HG03575 (cell line): ENCODE measurements around the gene PHF14.

ENCODE experiments used
- ATAC-seq: cut with Tn5 transposase; IDR thresholded peaks from one replicate; pipeline ENCODE4 v1.9.1; 2021; ENCODE audit not compliant: unreplicated experiment, insufficient number of reproducible peaks, low FRiP score; ENCODE audit errors: extremely low read depth

PHF14 gene

DNA sequence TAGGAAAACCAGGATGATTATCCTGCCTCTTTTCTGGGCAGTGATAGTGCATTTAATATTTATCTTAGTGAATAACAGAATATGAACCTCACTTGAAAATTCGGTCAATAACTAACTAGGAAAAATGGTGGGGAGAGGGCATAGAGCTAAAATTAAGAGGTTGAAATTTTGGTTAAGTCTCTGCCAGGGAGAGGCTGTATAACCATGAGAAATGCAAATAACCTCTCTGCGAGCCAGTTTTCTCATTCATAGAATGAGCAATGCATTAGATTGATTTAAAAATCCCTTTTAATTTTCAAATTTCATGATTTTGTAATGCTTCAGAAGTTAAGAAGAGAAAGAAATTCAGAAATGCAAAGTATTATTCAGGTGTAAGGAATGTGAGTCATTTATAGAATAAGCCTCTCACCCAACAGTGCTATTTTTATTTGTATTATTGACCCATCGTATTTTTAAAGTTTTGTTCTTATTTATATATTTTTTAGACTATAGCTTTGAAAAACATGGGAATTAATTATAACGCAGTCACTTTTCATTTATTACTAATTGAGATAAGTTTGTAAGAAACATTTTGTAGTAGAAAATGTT lies 104.7 kb downstream of the PHF14 start:
- ATAC-seq, result no peak

DNA sequence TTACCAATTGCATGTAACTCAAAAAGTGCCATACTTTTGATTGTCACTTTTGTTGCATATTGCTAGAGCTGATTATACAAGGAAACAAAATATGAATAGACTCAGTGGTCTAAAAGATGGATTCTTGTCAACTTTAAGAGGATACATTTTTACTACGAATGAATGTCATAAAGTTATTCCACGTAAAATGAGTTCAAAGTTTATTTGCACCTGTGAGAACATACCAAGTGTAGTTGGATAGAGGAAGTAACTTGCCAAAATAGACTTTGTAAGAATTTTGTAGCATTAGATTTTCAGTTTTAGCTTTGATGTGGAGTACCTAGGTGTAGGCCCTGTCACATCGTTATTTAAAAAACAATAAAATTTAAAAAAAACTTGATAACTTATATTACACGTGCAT lies 106.2 kb downstream of the PHF14 start:
- ATAC-seq, result no peak

DNA sequence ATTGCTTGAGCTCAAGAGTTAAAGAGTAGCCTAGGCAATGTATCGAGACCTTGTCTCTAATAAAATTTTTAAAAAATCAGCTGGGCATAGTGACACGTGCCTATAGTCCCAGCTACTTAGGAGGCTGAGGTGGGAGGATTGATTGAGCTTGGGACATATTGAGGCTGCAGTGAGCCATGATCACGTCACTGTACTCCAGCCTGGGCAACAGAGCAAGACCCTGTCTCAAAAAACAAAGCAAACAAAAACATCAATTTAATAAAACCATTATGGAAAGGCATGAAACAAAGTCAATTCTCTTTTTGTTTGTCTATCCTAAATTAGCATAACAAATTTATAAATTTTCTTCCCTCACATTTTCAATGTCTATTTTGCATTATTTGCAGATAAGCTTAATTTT lies 108.4 kb downstream of the PHF14 start:
- ATAC-seq, result no peak

DNA sequence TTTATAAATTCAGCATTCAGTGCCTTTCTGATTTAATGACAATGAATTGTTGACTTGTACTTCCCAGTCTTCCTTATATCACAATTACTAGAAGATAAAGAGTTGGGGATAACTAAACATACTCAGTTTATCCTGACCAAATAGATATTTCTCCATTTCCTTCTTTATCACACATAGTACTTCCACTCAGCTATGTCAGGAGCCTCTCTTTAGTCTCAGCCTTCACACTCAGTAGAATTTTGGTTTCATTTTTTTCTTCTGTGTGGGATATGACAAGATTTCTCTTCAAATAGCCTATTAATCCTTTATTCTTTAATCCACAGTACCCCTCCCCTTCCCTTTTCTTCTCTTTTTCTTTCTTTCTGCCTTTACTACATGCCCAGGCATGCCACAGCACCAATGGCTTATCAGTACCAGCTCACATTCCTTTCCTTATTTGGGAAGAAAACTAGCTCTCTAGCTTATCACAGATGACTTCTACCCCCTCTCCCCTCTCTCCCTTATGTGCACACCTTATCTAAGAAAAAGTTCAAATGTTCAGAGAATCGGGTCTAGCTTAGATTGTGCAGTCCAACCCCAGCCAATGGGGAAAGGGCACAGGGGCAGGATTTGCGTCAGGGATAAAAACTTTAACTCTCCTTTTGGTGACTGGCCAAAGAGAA lies 109.0 kb downstream of the PHF14 start:
- no peak for ATAC-seq

DNA sequence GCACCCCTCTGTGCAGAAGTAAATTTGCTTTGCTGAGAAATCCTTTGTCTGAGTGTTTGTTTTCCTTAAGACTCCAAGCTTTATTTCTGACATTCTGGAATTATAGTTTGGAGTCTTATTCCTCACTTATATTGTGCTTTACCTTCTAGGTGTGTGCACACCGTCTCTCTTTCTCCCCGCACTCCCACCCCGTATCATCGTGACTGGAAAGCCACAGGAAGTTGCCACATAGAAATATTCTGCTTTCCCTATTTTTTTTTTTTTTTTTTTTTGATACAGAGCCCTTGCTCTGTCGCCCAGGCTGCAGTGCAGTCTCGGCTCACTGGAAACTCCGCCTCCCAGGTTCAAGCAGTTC lies 109.5 kb downstream of the PHF14 start:
- no peak for ATAC-seq

DNA sequence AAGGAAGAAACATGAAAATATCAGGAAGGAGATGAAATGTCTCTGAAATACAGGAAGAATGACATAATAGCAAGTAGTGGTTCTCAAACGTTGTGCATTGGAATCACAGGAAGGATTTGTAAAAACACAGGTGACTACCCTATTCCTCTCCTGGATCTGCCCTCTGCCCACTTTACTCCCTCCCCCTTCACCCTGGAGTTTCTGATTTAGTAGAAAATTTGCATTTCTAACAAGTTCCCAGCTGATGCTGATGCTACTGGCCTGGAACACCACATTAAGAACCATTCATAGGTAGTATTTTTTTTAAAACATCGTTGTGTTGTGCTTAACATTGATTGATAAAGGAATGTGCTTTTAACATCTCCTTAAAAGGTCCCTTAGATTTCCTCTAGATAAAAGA lies 130.9 kb downstream of the PHF14 start:
- no peak for ATAC-seq

DNA sequence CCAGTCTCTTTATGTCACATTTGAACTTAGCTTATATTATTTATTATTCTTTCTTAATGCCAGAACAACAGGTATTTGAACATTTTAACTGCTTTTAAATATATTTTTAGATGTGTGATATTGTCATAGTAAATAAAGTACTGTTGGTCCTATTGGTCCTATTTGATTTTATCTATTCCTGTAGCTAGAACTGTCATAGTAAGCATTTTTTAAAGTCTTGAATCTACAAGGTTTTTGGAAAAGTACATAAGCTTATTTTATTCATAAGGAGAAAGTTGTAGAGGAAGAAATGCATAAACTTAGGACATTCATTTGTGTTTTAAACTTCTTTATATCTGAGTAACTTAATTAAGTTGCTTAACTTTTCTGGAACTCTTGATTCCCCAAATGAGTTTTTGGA lies 136.0 kb downstream of the PHF14 start:
- no peak for ATAC-seq

DNA sequence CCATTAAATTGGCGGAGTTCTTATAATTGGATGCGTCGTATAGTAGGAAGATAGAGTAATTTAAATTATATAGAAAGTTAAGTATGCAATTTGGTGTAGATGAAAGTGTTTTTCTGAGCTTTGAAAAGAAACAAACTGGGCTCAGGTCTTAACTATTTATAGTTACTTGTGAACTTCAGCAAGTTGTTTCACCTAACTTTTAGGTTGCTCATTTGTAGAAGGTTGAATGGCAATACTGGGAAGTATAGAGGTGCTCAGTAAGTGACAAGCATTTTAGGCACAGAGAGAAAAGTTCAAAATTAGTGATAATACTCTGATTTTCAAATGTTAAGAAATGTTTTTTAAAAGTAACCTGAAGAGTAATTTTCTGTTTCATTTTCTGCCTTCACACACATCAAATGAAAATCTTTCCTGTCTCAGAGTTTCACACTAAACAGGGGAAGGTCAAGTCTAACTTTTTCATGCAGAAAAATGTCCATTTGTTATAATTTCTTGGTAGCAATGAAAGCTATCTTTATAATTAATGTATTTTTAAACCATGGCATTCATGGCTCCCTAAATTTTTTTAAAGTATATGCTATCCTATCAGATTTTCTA lies 146.5 kb downstream of the PHF14 start:
- no peak for ATAC-seq

DNA sequence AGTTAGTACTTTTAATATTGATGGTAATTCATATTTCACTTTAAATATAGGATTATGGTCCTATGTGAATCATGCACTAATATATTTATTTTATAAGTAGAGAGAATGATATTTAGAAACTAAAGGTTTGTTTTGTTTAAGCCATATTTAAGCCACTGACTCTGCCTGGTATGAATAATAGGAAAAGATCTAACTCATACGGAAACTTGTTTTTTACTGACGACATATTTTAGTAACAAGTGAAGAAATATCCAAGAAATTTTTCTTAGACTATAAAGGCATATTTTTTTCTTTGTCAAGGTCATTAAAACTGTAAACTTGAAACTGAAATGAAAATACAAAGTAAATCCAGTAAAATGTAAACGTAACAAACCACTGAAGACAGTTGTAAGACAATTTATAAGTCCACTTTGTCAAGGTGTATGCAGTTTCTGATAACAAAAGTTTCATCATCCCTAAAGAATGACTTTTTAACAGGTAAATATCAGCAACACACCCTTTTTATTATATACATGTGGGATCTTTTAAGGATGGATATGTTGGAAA lies 147.1 kb downstream of the PHF14 start:
- no peak for ATAC-seq

DNA sequence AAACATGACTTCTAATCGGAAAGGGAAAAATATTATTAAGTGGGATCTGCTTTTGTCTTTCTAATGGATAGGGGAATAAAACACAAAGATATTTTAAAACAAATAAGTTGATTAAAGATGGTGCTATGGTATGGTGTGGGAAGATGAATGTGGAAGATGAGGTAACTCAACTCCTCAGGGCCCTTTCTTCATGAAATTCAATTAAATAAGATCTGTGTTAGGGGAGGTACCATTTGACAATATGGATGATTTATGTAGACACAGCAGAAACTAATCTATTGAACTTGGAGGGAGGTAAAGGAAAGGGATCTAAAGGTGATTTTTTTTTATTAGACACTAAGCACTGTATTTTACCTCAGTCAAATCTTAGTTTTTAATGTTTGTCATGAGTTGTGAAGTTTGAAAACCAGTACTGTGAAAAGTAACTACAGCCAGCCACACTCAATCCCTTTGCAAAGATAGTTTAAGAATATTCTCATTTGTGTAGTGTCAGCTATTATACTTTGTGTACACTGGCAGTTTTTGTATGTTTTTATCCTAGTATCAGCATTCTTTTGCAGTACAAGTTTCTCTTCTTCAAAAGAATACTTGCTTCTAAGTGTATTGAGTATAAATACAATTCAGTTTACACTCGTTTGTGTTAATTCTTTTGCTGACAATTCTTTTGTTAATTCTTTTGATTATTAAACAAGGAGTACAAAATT lies 151.3 kb downstream of the PHF14 start:
- no peak for ATAC-seq

DNA sequence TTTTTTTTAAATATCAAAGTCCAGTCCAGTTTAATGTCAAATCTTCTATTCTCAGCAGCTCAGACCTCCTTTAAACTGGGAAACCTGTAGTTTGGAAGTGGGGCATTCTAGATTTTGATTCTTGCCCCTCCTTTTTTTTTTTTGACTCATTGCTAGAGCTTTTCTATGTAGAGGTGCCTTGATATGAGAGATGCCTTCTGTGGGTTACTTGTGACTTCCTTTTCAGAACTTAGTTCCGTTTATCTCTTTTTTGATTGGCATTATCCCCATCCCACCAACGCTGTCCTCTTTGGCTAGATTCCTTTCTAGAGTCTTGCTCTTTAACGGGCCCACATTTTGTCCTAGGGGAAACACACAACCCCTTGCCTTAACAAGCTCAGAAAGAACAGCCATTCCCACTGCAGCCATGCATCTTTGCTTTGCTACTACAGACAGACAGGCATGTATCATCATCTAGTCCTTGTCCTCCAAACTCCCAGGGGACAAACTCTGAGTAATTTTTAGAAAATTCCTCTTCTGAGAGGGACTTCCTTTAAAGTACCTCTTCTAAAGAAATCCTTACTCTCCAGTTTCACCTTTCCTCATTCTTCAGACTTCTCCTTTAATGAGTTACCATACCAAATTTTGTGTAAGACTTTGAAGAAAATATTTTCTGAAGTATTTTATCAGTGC lies 153.6 kb downstream of the PHF14 start:
- no peak for ATAC-seq

DNA sequence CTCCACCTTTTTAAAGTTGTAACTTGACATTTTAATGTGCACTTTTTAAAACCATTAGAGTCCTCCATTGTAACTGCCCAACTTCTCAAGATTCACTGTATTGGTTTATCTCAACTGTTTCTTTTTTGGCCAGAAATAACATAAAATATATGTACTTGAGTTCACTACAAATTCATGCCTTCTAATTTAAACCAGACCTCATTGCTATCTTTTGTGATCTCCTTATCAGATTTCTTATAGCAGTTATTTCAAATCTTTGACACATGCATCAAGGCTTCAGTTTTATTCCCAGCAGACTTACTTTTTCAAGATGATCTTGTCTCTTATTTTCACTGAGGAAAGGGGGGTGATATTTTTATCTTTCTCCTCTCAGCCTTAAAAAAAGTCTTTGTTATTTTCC lies 154.3 kb downstream of the PHF14 start:
- ATAC-seq, result no peak

DNA sequence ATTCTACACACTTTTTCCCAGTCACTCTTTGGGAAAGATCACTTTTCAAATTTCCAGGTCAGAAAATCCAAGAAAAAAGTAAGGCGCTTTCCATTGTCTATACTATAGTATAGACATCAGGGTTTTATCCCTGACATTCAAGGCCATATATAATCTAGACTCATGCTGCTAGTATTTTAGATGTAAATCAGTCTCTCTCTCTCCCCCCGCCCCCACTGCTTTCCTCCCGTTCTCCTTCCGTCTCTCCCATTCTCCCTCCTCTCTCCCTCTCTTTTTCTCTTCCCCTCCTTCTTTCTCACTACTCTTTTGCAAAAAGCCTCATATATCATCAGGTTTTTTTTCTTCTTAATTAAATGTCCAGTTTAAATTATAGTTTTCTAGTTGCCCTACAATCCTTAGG lies 154.8 kb downstream of the PHF14 start:
- ATAC-seq, result no peak

DNA sequence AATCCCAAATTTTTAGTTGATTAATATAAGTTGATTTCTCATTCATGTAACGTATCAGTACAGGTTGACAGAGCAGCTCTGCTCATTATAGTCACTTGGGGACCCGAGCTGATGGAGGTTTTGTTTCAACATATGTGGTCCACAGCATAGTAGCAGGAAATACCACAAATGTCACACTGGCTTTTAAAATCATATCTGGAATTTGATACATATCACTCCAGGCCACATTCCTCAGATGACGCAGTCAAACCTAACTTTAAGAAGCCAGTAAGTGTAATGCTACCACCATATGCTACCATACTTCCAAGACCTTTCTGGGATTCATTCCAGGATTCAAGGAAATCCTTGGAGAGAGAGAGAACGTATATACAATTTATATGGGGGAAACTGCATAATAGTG lies 156.3 kb downstream of the PHF14 start:
- ATAC-seq, result no peak

DNA sequence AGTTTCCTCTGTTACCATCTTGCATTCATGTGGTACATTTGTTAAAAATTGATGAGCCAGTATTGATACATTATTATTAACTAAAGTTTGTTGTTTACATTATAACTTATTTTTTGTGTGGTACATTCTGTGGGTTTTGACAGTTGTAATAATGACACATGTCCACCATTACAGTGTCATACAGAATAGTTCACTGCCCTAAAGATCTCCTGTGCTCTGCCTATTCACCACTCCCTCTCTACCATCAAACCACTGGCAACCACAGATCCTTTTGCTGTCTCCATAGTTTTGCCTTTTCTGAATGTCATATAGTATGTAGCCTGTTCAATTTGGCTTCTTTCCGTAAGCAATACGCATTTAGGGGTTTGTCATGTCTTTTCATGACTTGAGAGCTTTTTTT lies 156.9 kb downstream of the PHF14 start:
- no peak for ATAC-seq

DNA sequence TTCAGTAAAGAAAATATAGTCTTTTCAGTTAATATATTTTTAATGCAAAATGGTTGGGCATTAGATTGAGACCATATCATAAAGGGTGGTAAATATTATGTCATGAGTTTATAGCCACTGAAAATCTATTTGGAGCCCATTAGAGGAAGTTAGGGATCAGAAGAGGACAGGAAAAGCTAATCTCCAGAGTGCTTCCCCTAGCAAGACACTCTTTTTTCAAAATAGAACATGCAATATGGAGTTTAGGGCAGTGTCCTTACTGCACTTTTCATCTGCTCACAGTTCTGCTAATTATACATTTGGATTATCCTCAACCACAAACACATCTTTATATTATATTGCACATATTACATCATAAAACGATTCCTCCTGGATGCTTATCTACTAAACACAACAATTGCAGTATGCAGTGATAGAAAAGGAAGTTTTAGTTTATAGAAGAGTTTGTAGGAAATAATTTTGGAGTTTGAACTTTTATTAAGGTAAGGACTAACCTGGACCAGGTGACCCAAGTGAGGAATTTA lies 159.8 kb downstream of the PHF14 start:
- no peak for ATAC-seq

DNA sequence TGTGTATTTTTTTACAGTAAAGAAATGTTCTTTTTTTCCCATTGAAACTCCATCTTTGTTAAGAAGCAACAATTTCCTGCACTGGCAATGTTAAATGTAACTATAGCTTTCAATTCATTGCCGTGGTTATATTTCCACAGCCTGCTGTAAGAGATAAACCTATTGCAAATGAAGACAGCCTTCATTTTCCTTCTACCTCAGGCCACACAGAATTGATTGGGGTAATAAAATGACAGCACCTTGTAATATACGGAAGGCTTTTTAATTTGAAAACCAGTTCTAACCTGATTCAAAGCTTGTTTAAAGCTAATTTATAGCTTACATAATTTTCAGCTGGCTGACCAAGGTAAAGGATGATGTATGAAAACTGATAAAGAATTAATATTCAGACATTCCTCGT lies 161.9 kb downstream of the PHF14 start:
- ATAC-seq, result no peak

DNA sequence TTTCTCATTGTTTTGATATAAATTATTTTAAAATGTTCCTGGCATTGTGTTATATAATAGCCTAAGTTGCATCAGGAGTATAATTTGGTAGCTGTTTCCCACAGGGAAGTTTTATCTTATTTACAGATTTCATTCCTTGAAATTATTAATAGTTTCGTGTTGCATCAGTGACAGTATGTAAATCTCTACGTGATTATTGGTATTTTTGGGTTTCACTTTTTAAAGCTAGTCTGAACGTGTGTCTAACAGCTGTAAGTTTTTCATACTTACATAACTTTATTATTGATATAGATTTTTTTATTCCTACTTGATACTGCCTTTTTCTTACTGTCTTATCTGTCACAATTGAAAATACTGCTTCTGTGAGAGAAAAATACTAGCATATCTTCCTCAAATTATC lies 167.9 kb downstream of the PHF14 start:
- no peak for ATAC-seq

DNA sequence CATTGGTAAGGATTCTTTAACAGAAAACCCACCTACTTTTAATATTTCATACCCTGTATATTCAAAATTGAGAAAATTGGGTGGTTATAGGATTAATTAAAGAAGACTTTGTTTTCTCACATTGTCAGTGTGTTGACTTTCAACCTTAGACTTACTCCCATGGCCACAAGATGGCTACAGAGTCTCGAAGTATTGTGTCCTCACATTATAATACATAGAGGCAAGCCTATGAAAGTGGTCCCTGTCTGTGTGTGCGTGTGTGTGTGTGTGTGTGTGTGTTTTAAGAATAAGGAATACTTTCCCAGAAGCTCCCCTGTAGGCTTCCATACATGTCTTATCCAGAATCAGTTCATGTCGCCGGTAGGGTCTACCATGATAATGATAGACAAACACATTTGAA lies 180.0 kb downstream of the PHF14 start:
- no peak for ATAC-seq
